Activated B cell treated with CpG ODN at 0.5 μM for 24 hours (primary cell): Measurements from ENCODE around the gene CEMIP. TPM values are rescaled to one million over a fixed set of nuclear protein-coding genes. Genes with fewer than 3 reads are reported as not detected.

Source experiments
- ATAC-seq: fragments of 200-7000 bp; cut with Tn5 transposase; one replicate; pipeline ENCODE4 v1.10.0; 2021; ENCODE audit warnings: low read depth, mild to moderate bottlenecking, moderate library complexity
- CTCF ChIA-PET: fragments of 350-600 bp; sonication (Branson Sonifier 250); formaldehyde crosslinking; loops from one replicate; lab custom pipeline; 2021; ENCODE audit warnings: antibody characterized with exemption; lab: Charles Lee
- POLR2A ChIA-PET: fragments of 350-600 bp; sonication (Branson Sonifier 250); formaldehyde crosslinking; loops from one replicate; lab custom pipeline; 2021; ENCODE audit warnings: antibody characterized with exemption; lab: Charles Lee
- DNase-seq: peaks from one replicate; pipeline ENCODE4 v3.0.0; 2022
- H3K27ac Mint-ChIP-seq: one replicate; pipeline ENCODE4 v1.8.0; 2020; ENCODE audit warnings: mixed read lengths
- H3K27me3 Mint-ChIP-seq: one replicate; pipeline ENCODE4 v1.8.0; 2021; ENCODE audit warnings: mixed read lengths
- H3K36me3 Mint-ChIP-seq: one replicate; pipeline ENCODE4 v1.8.0; 2021; ENCODE audit warnings: low read depth, mixed read lengths
- H3K4me1 Mint-ChIP-seq: one replicate; pipeline ENCODE4 v1.8.0; 2021; ENCODE audit warnings: mixed read lengths
- H3K4me3 Mint-ChIP-seq: one replicate; pipeline ENCODE4 v1.8.0; 2020; ENCODE audit warnings: mild to moderate bottlenecking, mixed read lengths
- H3K9me3 Mint-ChIP-seq: one replicate; pipeline ENCODE4 v1.8.0; 2020; ENCODE audit warnings: mixed read lengths
- intact Hi-C: fragments of 100-400 bp; cut with micrococcal nuclease; formaldehyde crosslinking; loops from one replicate; pipeline ENCODE4 v1.15.1; 2024
- total RNA-seq: library from RNA; stranded (reverse); gene quantifications from 2 replicates; pipeline ENCODE4 v1.2.3, GENCODE V29; 2022
- TF ChIP-seq, protein P1 (sequence below): fragments of 200-600 bp; IDR thresholded peaks from one replicate; pipeline ENCODE4 v1.8.0; 2022; ENCODE audit warnings: antibody characterized with exemption, mild to moderate bottlenecking

Gene CEMIP
- total RNA-seq, 1 donor from 2014 or later = not detected

DNA sequence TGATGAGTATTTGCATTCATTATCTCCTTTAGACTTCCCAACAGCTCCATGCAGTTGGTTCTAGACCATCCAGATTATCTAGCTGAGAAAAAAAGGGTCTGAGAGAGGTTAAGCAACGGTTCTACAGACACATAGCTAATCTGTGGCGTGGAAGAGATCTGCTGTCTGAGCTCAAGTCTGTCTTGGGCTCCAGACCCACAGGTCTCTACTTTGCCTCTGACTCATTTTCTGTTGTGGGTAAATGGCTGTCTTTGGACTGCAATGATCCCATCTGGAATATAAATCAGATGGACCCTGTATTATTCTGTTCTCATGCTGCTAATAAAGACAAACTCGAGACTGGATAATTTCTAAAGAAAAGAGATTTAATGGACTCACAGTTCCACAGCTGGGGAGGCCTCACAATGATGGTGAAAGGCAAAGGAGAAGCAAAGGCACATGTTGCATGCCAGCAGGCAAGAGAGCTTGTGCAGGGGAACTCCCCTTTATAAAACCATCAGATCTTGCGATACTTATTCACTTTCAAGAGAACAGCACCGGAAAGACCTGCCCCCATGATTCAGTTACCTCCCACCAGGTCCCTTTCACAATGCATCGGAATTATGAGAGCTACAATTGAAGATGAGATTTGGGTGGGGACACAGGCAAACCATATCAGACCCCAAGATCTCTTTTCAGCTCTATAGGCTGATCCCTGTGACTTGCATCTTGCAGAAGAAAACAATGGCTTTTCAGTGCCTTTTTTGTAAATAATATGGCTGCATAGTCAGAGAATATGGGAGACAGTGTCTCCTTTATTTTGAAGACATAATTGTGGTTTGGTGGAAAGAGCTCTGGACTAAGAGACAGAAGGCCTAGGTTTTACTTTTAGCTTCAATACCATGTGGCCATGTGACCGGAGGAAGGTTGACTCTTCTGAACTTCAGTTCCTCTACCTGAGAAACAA, 24.7 kb downstream of the CEMIP start:
- ATAC-seq (no peak), DNase-seq (no peak)
- Mint-ChIP-seq H3K4me3 (no peak overlapping the region), H3K4me1 (no peaks in the 10 kb centered on the region), H3K36me3 (no peaks in the 10 kb centered on the region), H3K27ac (no peak overlapping the region), H3K9me3 (no peaks in the 10 kb centered on the region), H3K27me3 (peaks cover 4% of the 10 kb centered on the region)
- POLR2A ChIA-PET = no interaction called here
- TF ChIP-seq, protein P1, sequence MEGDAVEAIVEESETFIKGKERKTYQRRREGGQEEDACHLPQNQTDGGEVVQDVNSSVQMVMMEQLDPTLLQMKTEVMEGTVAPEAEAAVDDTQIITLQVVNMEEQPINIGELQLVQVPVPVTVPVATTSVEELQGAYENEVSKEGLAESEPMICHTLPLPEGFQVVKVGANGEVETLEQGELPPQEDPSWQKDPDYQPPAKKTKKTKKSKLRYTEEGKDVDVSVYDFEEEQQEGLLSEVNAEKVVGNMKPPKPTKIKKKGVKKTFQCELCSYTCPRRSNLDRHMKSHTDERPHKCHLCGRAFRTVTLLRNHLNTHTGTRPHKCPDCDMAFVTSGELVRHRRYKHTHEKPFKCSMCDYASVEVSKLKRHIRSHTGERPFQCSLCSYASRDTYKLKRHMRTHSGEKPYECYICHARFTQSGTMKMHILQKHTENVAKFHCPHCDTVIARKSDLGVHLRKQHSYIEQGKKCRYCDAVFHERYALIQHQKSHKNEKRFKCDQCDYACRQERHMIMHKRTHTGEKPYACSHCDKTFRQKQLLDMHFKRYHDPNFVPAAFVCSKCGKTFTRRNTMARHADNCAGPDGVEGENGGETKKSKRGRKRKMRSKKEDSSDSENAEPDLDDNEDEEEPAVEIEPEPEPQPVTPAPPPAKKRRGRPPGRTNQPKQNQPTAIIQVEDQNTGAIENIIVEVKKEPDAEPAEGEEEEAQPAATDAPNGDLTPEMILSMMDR = no peak
- intact Hi-C loops = no loop called here
- CTCF ChIA-PET = interaction anchor here (1.1 kb wide), 1 partner anchor 27 kb away, joined by 3 read pairs; no protein-coding TSS in a partner anchor

DNA sequence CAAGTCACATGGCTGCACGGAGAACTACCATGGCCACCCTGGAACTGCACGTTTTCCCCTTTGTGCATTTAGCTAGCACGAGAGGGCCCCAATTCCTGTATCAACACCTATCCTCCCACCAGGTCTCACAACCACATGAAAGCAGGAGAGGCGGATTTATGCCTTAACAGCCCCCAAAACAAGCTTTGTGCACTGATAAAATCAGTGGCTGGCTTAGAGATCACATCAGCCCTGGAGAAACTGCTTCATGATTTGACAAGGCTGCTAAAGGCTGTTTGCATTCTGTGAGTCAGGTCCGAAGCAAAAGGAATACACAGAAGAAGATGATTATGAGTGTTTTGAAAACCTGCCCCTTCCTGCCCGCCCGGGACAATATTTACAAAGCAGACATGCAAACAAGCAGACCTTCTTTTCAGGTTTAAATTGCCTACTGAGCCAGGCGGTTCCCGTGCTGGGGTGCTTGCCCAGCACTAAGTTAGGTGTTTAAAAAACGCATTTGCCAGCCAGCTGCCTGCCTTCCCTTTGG, 25.9 kb downstream of the CEMIP start:
- CTCF ChIA-PET = interaction anchor here (1.1 kb wide), 1 partner anchor 28 kb away, joined by 3 read pairs; no protein-coding TSS in a partner anchor
- no peak overlapping the region for H3K27ac Mint-ChIP-seq
- intact Hi-C loops = no loop called here
- ATAC-seq = no peak
- DNase-seq = no peak
- no peaks in the 10 kb centered on the region for H3K9me3 Mint-ChIP-seq
- TF ChIP-seq, protein P1 = no peak
- H3K36me3 Mint-ChIP-seq = no peaks in the 10 kb centered on the region
- POLR2A ChIA-PET = no interaction called here
- H3K4me1 Mint-ChIP-seq = no peaks in the 10 kb centered on the region
- no peak overlapping the region for H3K4me3 Mint-ChIP-seq
- peaks cover 4% of the 10 kb centered on the region for H3K27me3 Mint-ChIP-seq

DNA sequence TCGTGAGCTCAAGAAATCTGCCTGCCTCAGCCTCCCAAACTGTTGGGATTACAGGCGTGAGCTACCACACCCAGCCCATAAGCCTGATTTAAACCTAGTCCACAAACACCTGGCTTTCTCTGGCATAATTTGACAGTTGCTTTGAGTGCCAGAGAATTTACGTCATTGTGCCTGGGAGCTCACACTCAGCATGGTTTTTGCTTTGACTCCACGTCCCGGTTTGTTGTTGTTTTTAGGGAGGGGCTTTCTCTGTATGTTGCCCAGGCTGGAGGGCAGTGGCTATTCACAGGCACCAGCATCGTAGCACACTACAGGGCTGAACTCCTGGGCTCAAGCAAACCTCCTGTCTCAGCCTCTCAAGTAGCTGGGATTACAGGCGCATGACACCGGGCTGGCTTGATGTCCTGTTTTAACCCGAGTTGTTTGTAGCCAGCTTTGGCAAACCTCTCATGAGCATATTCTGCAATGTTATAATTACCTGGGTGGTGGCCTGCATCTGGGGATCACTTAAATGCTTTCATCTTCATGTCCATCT, 32.7 kb downstream of the CEMIP start:
- intact Hi-C loops = no loop called here
- ATAC-seq = no peak
- POLR2A ChIA-PET = no interaction called here

DNA sequence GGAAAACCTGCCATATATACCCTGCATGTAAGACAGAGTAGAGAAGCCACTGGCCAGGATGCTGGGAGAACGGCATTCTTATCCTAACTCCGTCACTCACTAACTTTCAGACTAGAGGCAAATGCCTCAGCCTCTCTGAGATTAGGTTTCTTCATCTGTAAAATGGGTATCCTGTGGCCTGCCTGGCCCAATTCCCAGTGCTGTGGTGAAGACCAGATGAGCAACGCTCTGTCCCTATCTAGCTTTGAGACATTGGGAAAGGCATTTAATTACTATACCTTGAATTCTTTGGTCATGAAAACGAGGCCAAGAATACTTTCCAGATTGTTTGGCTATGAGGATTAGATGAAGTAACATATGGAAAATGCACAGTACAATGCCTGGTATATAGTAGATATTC, 35.9 kb downstream of the CEMIP start:
- no peak for ATAC-seq
- Mint-ChIP-seq H3K27me3 (peaks cover 14% of the 10 kb centered on the region), H3K27ac (no peak overlapping the region), H3K4me3 (no peak overlapping the region), H3K4me1 (no peaks in the 10 kb centered on the region), H3K9me3 (no peaks in the 10 kb centered on the region), H3K36me3 (no peaks in the 10 kb centered on the region)
- DNase-seq = no peak
- TF ChIP-seq, protein P1 = no peak
- ChIA-PET CTCF (no interaction called here), POLR2A (no interaction called here)
- intact Hi-C loops = no loop called here

More for the DNA sequence above, 32.7 kb downstream of the CEMIP start:
- H3K9me3 Mint-ChIP-seq = no peaks in the 10 kb centered on the region
- no peak overlapping the region for H3K4me3 Mint-ChIP-seq
- peaks cover 8% of the 10 kb centered on the region for H3K27me3 Mint-ChIP-seq
- TF ChIP-seq, protein P1 = no peak
- CTCF ChIA-PET = no interaction called here
- no peak for DNase-seq
- no peaks in the 10 kb centered on the region for H3K4me1 Mint-ChIP-seq
- H3K27ac Mint-ChIP-seq = no peak overlapping the region
- H3K36me3 Mint-ChIP-seq = no peaks in the 10 kb centered on the region

DNA sequence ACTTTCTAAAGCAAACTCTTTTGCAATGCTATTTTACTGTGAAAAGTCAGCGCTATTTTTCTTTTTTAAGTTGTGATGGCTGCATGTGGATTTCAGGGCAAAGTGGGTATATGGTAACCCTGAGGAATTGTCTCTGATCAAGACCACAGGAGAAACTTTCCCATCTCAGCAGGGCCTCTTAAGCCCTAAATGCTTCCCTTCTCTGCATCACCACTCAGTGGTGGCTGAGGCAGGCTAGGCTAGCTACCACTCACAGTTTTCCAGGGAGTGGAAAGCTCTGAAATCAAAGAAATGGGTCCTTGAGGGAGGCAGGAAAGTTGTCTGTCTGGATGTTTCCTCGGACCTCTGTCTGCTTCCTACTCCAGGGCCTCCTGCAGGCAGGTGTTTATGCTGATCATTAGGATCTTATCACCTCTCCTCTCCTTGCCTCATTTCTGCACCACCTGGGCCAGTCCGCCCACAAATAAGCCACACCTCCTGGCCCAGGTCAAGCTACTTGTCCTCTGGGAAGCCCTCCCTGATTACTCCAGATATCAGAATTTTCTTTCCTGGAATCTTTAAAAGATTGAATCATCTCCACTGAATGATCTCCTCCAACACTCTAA, 37.0 kb downstream of the CEMIP start:
- H3K4me1 Mint-ChIP-seq = no peaks in the 10 kb centered on the region
- TF ChIP-seq, protein P1 = no peak
- no peak for ATAC-seq
- H3K4me3 Mint-ChIP-seq = no peak overlapping the region
- no peaks in the 10 kb centered on the region for H3K36me3 Mint-ChIP-seq
- peaks cover 10% of the 10 kb centered on the region for H3K27me3 Mint-ChIP-seq
- POLR2A ChIA-PET = no interaction called here
- DNase-seq = no peak
- no peaks in the 10 kb centered on the region for H3K9me3 Mint-ChIP-seq
- no peak overlapping the region for H3K27ac Mint-ChIP-seq
- intact Hi-C loops = no loop called here
- CTCF ChIA-PET = no interaction called here
